HS-27A (cell line): ENCODE data around the gene SLC35F6.

Experiments
- DNase-seq: peaks from one replicate; pipeline ENCODE4 v3.0.0-alpha.2; 2012; ENCODE audit warnings: low read depth, missing footprints

SLC35F6 gene

DNA sequence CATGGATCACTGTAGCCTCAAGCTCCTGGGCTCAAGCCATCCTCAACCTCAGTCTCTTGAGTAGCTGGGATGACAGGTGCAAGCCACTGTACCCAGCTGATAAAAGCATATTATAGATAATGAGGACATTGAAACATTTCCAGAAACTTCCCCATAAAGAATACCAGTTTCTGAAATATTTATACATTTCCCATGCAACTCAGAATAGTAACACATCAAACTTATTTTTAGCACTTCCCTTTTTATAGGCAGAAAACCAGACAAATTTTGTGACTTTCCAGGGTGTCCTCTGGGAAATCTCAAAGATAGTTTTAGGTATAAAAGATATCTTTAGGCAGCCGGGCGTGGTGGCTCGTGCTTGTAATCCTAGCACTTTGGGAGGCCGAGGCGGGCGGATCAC is 58.8 kb downstream of the SLC35F6 start:
- no peak for DNase-seq
